NB4 (cell line): Measurements from ENCODE around the gene MTAP.

Experiments used
- DNase-seq: peaks from one replicate; pipeline ENCODE4 v3.0.0; 2010; ENCODE audit warnings: low read depth
- H3K4me3 ChIP-seq: one replicate; pipeline ENCODE4 v1.5.1; 2011; ENCODE audit warnings: mild to moderate bottlenecking, low read depth, low read length, moderate library complexity
- CTCF ChIP-seq: IDR thresholded peaks from one replicate; pipeline ENCODE4 v1.5.1; 2012; ENCODE audit warnings: low read depth, low read length
- MYC ChIP-seq: IDR thresholded peaks from 2 replicates; pipeline ENCODE4 v1.6.1; 2011; ENCODE audit warnings: low read depth, low read length
- POLR2A ChIP-seq: IDR thresholded peaks from 2 replicates; pipeline ENCODE4 v1.6.1; 2011; ENCODE audit warnings: mild to moderate bottlenecking; ENCODE audit not compliant: insufficient read length; ENCODE audit errors: extremely low read depth
- TF ChIP-seq, protein P1 (sequence below): IDR thresholded peaks from 2 replicates; pipeline ENCODE4 v1.6.1; 2011; ENCODE audit warnings: low read depth, low read length

The MTAP gene

GRCh38 chr9:21852754-21853153, 50.3 kb downstream of the MTAP start:
- no peak for DNase-seq
- no peak overlapping the region for H3K4me3 ChIP-seq
- TF ChIP-seq, protein P1, sequence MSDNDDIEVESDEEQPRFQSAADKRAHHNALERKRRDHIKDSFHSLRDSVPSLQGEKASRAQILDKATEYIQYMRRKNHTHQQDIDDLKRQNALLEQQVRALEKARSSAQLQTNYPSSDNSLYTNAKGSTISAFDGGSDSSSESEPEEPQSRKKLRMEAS, result no peak
- TF ChIP-seq CTCF (no peak), MYC (no peak), POLR2A (no peak)

DNA sequence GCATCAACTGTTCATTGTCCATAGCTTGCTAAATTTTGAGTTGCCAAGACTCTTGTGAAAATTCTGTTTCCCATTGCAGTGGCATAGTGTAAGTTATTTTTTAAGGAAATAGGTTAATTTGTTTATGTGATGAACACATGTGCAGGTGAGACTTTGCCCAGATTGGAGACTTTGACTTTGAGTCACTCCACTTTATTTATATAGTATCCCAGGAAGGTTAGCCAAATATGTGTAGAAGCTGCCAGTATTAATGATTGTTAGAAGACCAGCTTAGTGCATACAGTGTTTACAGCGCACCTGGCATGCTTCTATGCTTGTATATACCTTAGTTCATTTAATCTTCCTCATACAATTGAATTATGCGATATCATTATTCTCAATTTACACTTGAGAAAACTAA, 51.0 kb downstream of the MTAP start:
- DNase-seq, result no peak
- TF ChIP-seq CTCF, result no peak
- TF ChIP-seq POLR2A, result no peak
- TF ChIP-seq MYC, result no peak
- TF ChIP-seq, protein P1, result no peak
- no peak overlapping the region for H3K4me3 ChIP-seq

DNA sequence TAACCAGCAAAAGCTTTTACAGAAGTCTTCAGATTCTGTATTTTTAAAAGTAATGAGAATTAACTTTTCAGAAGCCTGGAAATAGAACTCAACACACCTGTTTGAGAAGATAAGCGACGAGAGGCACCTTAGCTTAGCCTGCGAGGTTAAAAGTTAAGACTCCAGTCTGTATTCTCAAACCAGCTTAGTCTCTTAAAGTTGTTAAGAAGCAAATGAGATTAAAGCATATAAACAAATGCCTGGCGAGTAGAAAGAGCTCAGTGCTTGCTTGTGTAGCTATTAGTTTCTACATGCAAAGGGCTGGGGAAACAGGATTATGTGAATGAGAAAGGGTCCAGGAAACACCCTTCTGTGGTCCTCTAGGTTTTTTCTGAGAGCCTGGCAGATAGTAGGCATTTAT, 51.7 kb downstream of the MTAP start:
- no peak for TF ChIP-seq POLR2A
- no peak for TF ChIP-seq MYC
- TF ChIP-seq, protein P1, result no peak
- TF ChIP-seq CTCF, result no peak
- DNase-seq, result no peak
- no peak overlapping the region for H3K4me3 ChIP-seq

GRCh38 chr9:21854594-21854993, 52.2 kb downstream of the MTAP start:
- TF ChIP-seq MYC (no peak), POLR2A (no peak), CTCF (no peak)
- TF ChIP-seq, protein P1, result no peak
- H3K4me3 ChIP-seq, result no peak overlapping the region
- no peak for DNase-seq

DNA sequence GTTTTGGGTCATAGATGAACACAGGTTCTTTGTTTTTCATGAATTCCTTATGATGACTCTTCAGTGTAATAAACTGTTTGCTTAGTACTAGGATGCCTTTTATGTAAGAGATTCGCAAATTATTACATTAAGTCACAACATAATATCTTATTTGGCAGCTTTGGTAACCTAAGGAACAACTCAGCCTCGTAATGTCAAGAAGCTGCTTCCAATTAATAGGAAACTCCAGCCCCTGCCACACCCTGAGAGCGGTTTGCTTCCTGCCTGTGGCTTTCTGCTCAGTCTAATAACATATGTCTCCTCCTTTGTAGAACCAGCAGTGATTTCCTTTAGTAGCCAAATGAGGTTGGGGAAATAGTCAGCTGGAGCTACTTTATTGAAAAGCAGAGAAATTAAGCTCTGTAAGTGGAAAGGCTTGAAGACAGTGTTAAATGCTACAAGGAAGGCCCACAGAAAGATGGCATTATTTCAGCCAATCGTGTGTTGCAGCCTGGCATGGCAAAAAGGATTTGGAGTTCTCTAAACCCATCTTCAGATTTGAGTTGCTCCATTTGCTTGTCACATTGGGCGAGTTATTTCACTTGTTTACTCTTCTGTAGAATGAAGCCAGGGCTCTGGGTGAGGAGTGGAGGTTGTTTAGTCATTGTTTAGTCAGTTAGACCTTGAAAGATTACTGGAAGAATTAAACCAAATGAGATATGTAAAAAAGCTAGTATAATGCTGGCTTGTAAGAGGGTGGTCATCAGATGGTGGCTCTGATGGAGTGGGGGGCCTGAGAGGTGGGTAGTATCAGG, 54.1 kb downstream of the MTAP start:
- H3K4me3 ChIP-seq, result no peak overlapping the region
- DNase-seq, result no peak
- TF ChIP-seq MYC (no peak), CTCF (no peak), POLR2A (no peak)
- TF ChIP-seq, protein P1, result no peak
